Heart left ventricle (tissue), 16 donors: Measurements from ENCODE around the gene CNST. TPM values are rescaled to one million over a fixed set of nuclear protein-coding genes. Genes with fewer than 3 reads are reported as not detected.

Source experiments
- ATAC-seq, 4 donors: fragments of 200-7000 bp; cut with Tn5 transposase; one replicate each; pipeline ENCODE4 v1.9.1; 2020 to 2022; ENCODE audit warnings: moderate library complexity in 4 of 4, mild to moderate bottlenecking in 3 of 4, moderate number of reproducible peaks in 1 of 4
- DNase-seq, 5 donors: peaks; one replicate each; pipeline ENCODE4 v3.0.0-alpha.2; 2020
- H3K27ac ChIP-seq, 12 donors: fragments of 200-600 bp; sonication (generic) in 4 of 12; one replicate each; pipeline versions ENCODE4 v1.5.0 to v1.8.0; 2016 to 2022; ENCODE audit warnings: mild to moderate bottlenecking in 2 of 12
- H3K27me3 ChIP-seq, 9 donors: fragments of 200-600 bp; sonication (generic) in 2 of 9; one replicate each; pipeline versions ENCODE4 v1.5.1 to v1.8.0; 2016 to 2022; ENCODE audit warnings: mild to moderate bottlenecking in 3 of 9
- H3K36me3 ChIP-seq, 9 donors: fragments of 200-600 bp; sonication (generic) in 2 of 9; one replicate each; pipeline versions ENCODE4 v1.5.0 to v1.8.0; 2018 to 2022; ENCODE audit warnings: mild to moderate bottlenecking in 2 of 9
- H3K4me1 ChIP-seq, 12 donors: fragments of 200-600 bp; sonication (generic) in 4 of 12; one replicate each; pipeline versions ENCODE4 v1.5.0 to v1.8.0; 2016 to 2022; ENCODE audit warnings: mild to moderate bottlenecking in 3 of 12
- H3K4me3 ChIP-seq, 12 donors: fragments of 200-600 bp; sonication (generic) in 4 of 12; one replicate each; pipeline versions ENCODE4 v1.5.0 to v1.8.0; 2017 to 2022; ENCODE audit warnings: mild to moderate bottlenecking in 9 of 12, moderate library complexity in 4 of 12
- H3K9me3 ChIP-seq, 12 donors: fragments of 200-600 bp; sonication (generic) in 4 of 12; one replicate each; pipeline versions ENCODE4 v1.5.0 to v1.8.0; 2016 to 2022; ENCODE audit warnings: mild to moderate bottlenecking in 1 of 12
- CTCF ChIP-seq, 12 donors: fragments of 200-600 bp; sonication (generic) in 4 of 12; IDR thresholded peaks; one replicate each; pipeline versions ENCODE4 v1.5.0 to v1.8.0; 2018 to 2022; ENCODE audit warnings: antibody characterized with exemption in 12 of 12, mild to moderate bottlenecking in 5 of 12
- POLR2A ChIP-seq, 2 donors: fragments of 450-650 bp; IDR thresholded peaks; one replicate each; pipeline ENCODE4 v1.6.1; 2017; ENCODE audit warnings: antibody characterized with exemption in 2 of 2, mild to moderate bottlenecking in 2 of 2, moderate library complexity in 2 of 2
- WGBS, 4 donors: extraction: QIAGEN DNeasy Blood & Tissue Kit in 2 of 4; methylation state at CpG; one replicate each; pipeline versions ENCODE4 v1.1.5 to v1.1.7; 2013 to 2018; 5-methylcytosine and 5-hydroxymethylcytosine counted together
- intact Hi-C, 10 donors: fragments of 100-400 bp; cut with DNase I; formaldehyde crosslinking; loops; one replicate each; pipeline versions ENCODE4 v1.11.1 to v1.14.2; 2022
- polyA plus RNA-seq, 2 donors: library from polyadenylated mRNA; stranded (reverse); fragments of 200-250 nt; gene quantifications; one replicate each; pipeline ENCODE4 v1.2.3, GENCODE V29; 2013
- total RNA-seq, 9 donors: library from RNA; depleted of rRNA in 2 of 9; stranded (reverse); fragments of >200 nt in 2 of 9; fragmentation: NEBNext Ultra II Directional in 3 of 9; extraction: Animal tissue kit (Norgen Biotek cat#: 25700) in 3 of 9; gene quantifications; one replicate each; pipeline versions ENCODE4 v1.1.0 to v1.2.4, GENCODE V29; 2016 to 2023
- donor health status: ischemic (EF 13 %, LVEDD 7.1; RV severe dilation, severe dysfunction).
- donor health status: healthy with polysubstance abuse.
- donor health status: DM: no; HTN: yes; CAD: no.
- donor health status: DM: no; HTN: no; CAD: no.
- donor health status: ischemic (EF 25% LVEDD 6.9; RV normal size, moderate dysfunction).
- donor health status: ischemic (EF 25% LVEDD 5.7; RV mildly dilated, moderate dysfunction).
- donor health status: healthy.
- donor health status: DM: yes; HTN: yes; CAD: no.
- donor health status: ischemic (EF 35%, LVEDD 5.7; RV mildly dilated, moderate dysfunction).
- donor health status: nonischemic (EF 11% LVEDD 7.7; RV severe dilation, severe dysfunction).
- donor health status: DM: yes; HTN: yes; CAD: no.
- donor health status: PGD.
- donor health status: ischemic (EF 29% LVEDD 5.4; RV normal size, mild dysfunction).
- donor health status: nonischemic (EF 23%, LVEDD 6.1; RV moderate dilation, normal function).

Gene CNST
- total and polyA plus RNA-seq, 11 donors: 3.9 to 23.9 (median 17.6) TPM

DNA sequence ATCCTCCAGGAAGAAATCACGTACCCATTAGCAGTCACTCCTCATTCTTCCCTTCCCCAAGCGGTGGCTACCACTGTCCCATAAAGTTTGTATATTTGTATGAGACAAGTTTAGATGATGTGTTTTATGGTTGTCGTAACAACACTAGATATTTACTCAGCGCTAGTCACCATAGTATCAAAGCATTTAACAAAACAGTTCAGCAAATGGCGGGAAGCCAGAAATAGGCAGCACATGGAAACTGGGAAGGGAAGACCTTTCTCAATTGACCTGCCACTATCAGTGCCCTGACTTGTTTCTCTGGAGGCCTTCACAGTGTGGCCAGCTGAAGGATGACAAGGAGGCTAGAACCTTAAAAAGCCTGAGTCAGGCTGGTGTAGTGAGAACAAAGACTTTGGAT is 31.1 kb downstream of the CNST start:
- intact Hi-C loops: no loop called here
- Histone ChIP-seq H3K4me1 (peaks cover 0 to 48% (median 17%) of the 10 kb centered on the region in 12 donors), H3K4me3 (peak overlapping the region in 1 of 12 donors; percentile 21)

GRCh38 chr1:246597971-246598370 is 31.7 kb downstream of the CNST start:
- 90 to 97% (median 95%) methylated on average over 7 of the region's 7 CpGs for WGBS, 4 donors
- peaks cover 0 to 16% (median 0%) of the 10 kb centered on the region in 9 donors for H3K36me3 ChIP-seq
- TF ChIP-seq CTCF (IDR thresholded peaks at IDR 0.05) (no peak), POLR2A (IDR thresholded peaks at IDR 0.05) (no peak)
- peak overlapping the region in 11 of 12 donors; percentile 27 to 74 (median 68) for H3K27ac ChIP-seq
- peaks cover 0 to 45% (median 15%) of the 10 kb centered on the region in 12 donors for H3K4me1 ChIP-seq
- H3K9me3 ChIP-seq: no peaks in the 10 kb centered on the region
- intact Hi-C loops: no loop called here
- ATAC-seq: peak in 1 of 4 donors; percentile 2
- H3K4me3 ChIP-seq: no peak overlapping the region
- H3K27me3 ChIP-seq: no peaks in the 10 kb centered on the region
- DNase-seq: no peak

More for the DNA sequence above, 31.1 kb downstream of the CNST start:
- ATAC-seq (peak; percentile 88 to 97 (median 94)), DNase-seq (peak in 4 of 5 donors; percentile 66 to 85 (median 75))
- Histone ChIP-seq H3K36me3 (peaks cover 0 to 16% (median under 1%) of the 10 kb centered on the region in 9 donors), H3K27ac (peak overlapping the region; percentile 23 to 74 (median 64)), H3K27me3 (no peaks in the 10 kb centered on the region), H3K9me3 (no peaks in the 10 kb centered on the region)
- WGBS, 4 donors: 33 to 44% (median 41%) methylated on average over 5 of the region's 5 CpGs
- TF ChIP-seq POLR2A (IDR thresholded peaks at IDR 0.05) (no peak), CTCF (IDR thresholded peaks at IDR 0.05) (no peak)

DNA sequence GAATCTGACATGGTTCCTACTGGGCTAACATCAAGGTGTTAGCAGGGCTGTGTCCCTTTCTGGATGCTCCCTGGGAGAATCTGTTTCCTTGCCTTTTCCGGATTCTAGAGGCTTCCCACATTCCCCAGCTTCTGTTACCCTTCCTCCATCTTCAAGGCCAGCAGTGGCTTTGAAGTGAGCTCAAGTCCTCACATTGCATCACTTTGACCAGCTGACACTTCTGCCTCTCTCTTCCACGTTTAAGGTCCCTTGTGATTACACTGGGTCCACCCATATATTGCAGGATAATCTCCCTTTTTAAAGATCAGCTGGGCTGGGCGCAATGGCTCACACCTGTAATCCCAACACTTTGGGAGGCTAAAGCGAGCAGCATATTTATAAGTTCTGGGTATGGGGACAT is 33.1 kb downstream of the CNST start:
- ATAC-seq (no peak), DNase-seq (no peak)
- peaks cover 0 to 45% (median 15%) of the 10 kb centered on the region in 12 donors for H3K4me1 ChIP-seq
- TF ChIP-seq CTCF (IDR thresholded peaks at IDR 0.05) (no peak), POLR2A (IDR thresholded peaks at IDR 0.05) (no peak)
- no peak overlapping the region for H3K4me3 ChIP-seq
- H3K36me3 ChIP-seq: peaks cover 0 to 8% (median 0%) of the 10 kb centered on the region in 9 donors
- WGBS, 4 donors: 78 to 82% (median 79%) methylated on average over 4 of the region's 4 CpGs
- H3K27ac ChIP-seq: no peak overlapping the region
- H3K9me3 ChIP-seq: peaks cover 0 to 5% (median 0%) of the 10 kb centered on the region in 12 donors
- no peaks in the 10 kb centered on the region for H3K27me3 ChIP-seq
- intact Hi-C loops: no loop called here

DNA sequence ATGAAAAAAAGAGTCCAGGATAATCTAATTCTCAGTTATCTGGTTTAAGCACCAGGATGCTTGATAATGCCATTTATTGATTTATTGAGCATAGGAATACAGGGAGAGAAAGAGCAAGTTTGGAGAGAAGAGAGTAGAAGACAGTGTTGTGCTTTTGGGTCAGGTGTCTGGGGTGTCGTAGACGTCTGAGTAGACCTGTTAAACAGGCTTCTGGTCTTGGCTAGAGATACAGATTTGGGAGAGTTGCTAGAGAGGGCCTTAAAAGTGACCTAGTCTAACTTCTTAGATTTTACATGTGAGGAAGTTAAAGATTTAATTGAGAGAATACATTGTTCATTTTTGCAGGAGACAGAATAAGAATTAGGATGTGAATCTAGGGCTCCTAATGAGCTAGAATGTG is 34.3 kb downstream of the CNST start:
- TF ChIP-seq CTCF (IDR thresholded peaks at IDR 0.05) (no peak), POLR2A (IDR thresholded peaks at IDR 0.05) (no peak)
- ATAC-seq (no peak), DNase-seq (no peak)
- no peak overlapping the region for H3K27ac ChIP-seq
- H3K36me3 ChIP-seq: no peaks in the 10 kb centered on the region
- no peaks in the 10 kb centered on the region for H3K27me3 ChIP-seq
- peaks cover 0 to 5% (median 0%) of the 10 kb centered on the region in 12 donors for H3K9me3 ChIP-seq
- peaks cover 0 to 45% (median 15%) of the 10 kb centered on the region in 12 donors for H3K4me1 ChIP-seq
- intact Hi-C loops: loop anchor here in 1 of 10 donors (5.0 kb wide), 1 partner anchor 33 kb away; the partner anchor contains the start of genes CNST and TFB2M
- 88 to 93% (median 92%) methylated on average over 2 of the region's 2 CpGs for WGBS, 4 donors
- H3K4me3 ChIP-seq: no peak overlapping the region
